ENCODE data around the gene KCTD21. TPM values are rescaled to one million over a fixed set of nuclear protein-coding genes. Genes with fewer than 3 reads are reported as not detected.

KCTD21 gene
- total and polyA plus RNA-seq, 2 of the 4 experiments (the other 2 are of a cell fraction), result 12.2 to 12.5 TPM

DNA sequence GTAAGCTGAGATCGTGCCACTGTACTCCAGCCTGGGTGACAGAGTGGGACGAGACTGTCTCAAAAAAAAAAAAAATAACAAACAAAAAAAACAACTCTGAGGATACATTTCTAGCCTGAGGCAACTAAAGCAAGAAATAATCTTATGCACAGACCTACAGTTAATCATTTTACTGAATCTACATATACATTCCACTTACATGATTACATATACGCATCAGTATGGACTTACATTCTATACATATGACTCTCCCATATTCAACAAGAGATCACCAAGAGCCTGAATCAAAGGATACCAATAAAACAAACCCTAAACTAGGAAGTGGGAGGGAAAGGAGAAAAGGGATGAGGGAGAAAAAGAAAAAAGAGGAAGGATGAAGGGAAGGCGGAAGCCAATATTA, 50.1 kb downstream of the KCTD21 start (continued):
- TF ChIP-seq USF2 (IDR thresholded peaks at IDR 0.05; ENCODE audit: low read depth, low read length), result no peak
- no peak for TF ChIP-seq MAFK (IDR thresholded peaks at IDR 0.05; ENCODE audit: low read depth, low read length)

GRCh38 chr11:78132475-78132874, 56.0 kb downstream of the KCTD21 start:
- H2BK20ac ChIP-seq (ENCODE audit: low read depth, low read length), result no peak overlapping the region
- H3K79me1 ChIP-seq (ENCODE audit: low read depth in 1 of 2, low read length in 2 of 2), result peaks cover 11 to 37% of the 10 kb centered on the region in 2 experiments
- dilution Hi-C loops (cut with HindIII; ENCODE audit: low sequenced_read_pairs, unreplicated experiment), result no loop called here
- H3K36me3 ChIP-seq (ENCODE audit: control insufficient read depth, insufficient read depth, low read length), result no peaks in the 10 kb centered on the region
- H3K9me1 ChIP-seq (ENCODE audit: insufficient read depth, low read length), result peaks cover 3% of the 10 kb centered on the region; the same call in 1 of the 2 replicates
- POLR2A ChIA-PET (ENCODE audit: unreplicated experiment), result no interaction called here
- H4K5ac ChIP-seq (ENCODE audit: low read depth, low read length), result no peak overlapping the region
- no peaks in the 10 kb centered on the region for H4K20me1 ChIP-seq (ENCODE audit: insufficient read depth, low read length)
- no peaks in the 10 kb centered on the region; the same call in 1 of the 2 replicates for H3K4me1 ChIP-seq (ENCODE audit: control insufficient read depth, insufficient read depth, low read length)
- H4K91ac ChIP-seq (ENCODE audit: insufficient read depth, low read depth, low read length), result no peak overlapping the region
- no peak overlapping the region for H3K56ac ChIP-seq (ENCODE audit: extremely low read depth, insufficient read depth, low read length)
- no peak overlapping the region for H2BK5ac ChIP-seq (ENCODE audit: low read depth, low read length, poor library complexity, severe bottlenecking)
- no peak overlapping the region for H2AK9ac ChIP-seq (replicated peaks; ENCODE audit: low read depth, low read length, poor library complexity)
- H3K9ac ChIP-seq (ENCODE audit: low read depth, low read length), result no peak overlapping the region
- WGBS, 2 experiments (ENCODE audit: extremely low coverage in 2 of 2, insufficient read length in 1 of 2), result 33% methylated on average over 1 of the region's 2 CpGs; no CpG with 5 or more reads in 1 of the 2 experiments
- no peak overlapping the region for H3K4me3 ChIP-seq (ENCODE audit: insufficient read depth, low read depth, low read length)
- ATAC-seq (ENCODE audit: low read depth) (no peak), DNase-seq (no peak)
- no peak overlapping the region for H3K27ac ChIP-seq (ENCODE audit: insufficient read depth, low read length)
- no TSS peak for BruUV-seq (replicated peaks)
- H2BK15ac ChIP-seq (ENCODE audit: low read depth, low read length), result no peak overlapping the region
- no peaks in the 10 kb centered on the region for H3K9me3 ChIP-seq (ENCODE audit: control insufficient read depth, insufficient read depth, low read length)
- in situ Hi-C loops (cut with MboI; ENCODE audit: low sequenced_read_pairs), result loop anchor here (10.0 kb wide), 1 partner anchor 282 kb away; the partner anchor contains the start of gene GAB2
- H2BK120ac ChIP-seq (ENCODE audit: low read depth, low read length), result no peak overlapping the region
- H3K23ac ChIP-seq (ENCODE audit: low read depth, low read length), result 0 out of 2 replicates have a peak overlapping the region, but pooled peaks have one; percentile 24
- H3K4me2 ChIP-seq (ENCODE audit: low read depth, low read length), result no peak overlapping the region
- no peak overlapping the region for H3K14ac ChIP-seq (replicated peaks; ENCODE audit: low read depth, low read length)
- intact Hi-C loops (cut with micrococcal nuclease), result no loop called here
- no peak overlapping the region for H3K18ac ChIP-seq (ENCODE audit: low read depth, low read length)
- no peak overlapping the region for H2AK5ac ChIP-seq (ENCODE audit: low read depth, low read length)
- CTCF ChIA-PET, result interaction anchor here (0.7 kb wide), 1 partner anchor 43 kb away, joined by 5 read pairs; no protein-coding TSS in a partner anchor
- no peaks in the 10 kb centered on the region for H3K27me3 ChIP-seq (ENCODE audit: control insufficient read depth, insufficient read depth, low read length)
- no peak overlapping the region for H2AFZ ChIP-seq (replicated peaks; ENCODE audit: low read length, poor library complexity)
- no peak overlapping the region for H4K8ac ChIP-seq (ENCODE audit: low read depth in 2 of 2, low read length in 2 of 2)
- H3K4ac ChIP-seq (ENCODE audit: low read depth, low read length), result no peak overlapping the region
- TF ChIP-seq RCOR1 (IDR thresholded peaks at IDR 0.05; ENCODE audit: insufficient replicate concordance, low read length) (no peak), ELK1 (IDR thresholded peaks at IDR 0.05; ENCODE audit: borderline replicate concordance, low read depth, low read length) (no peak), RFX5 (IDR thresholded peaks at IDR 0.05; ENCODE audit: low read depth, low read length) (no peak), SMC3 (IDR thresholded peaks at IDR 0.05; ENCODE audit: low read depth, low read length) (no peak), MAZ (IDR thresholded peaks at IDR 0.05; ENCODE audit: borderline replicate concordance, low read depth, low read length) (no peak), USF2 (IDR thresholded peaks at IDR 0.05; ENCODE audit: low read depth, low read length) (no peak), FOS (IDR thresholded peaks at IDR 0.05; ENCODE audit: low read depth, low read length) (no peak), CHD1 (IDR thresholded peaks at IDR 0.05; ENCODE audit: low read depth, low read length) (no peak), BHLHE40 (IDR thresholded peaks at IDR 0.05; ENCODE audit: low read depth, low read length) (no peak), POLR2A (IDR thresholded peaks at IDR 0.05; ENCODE audit: low read depth, low read length) (no peak)
- TF ChIP-seq, protein P1, sequence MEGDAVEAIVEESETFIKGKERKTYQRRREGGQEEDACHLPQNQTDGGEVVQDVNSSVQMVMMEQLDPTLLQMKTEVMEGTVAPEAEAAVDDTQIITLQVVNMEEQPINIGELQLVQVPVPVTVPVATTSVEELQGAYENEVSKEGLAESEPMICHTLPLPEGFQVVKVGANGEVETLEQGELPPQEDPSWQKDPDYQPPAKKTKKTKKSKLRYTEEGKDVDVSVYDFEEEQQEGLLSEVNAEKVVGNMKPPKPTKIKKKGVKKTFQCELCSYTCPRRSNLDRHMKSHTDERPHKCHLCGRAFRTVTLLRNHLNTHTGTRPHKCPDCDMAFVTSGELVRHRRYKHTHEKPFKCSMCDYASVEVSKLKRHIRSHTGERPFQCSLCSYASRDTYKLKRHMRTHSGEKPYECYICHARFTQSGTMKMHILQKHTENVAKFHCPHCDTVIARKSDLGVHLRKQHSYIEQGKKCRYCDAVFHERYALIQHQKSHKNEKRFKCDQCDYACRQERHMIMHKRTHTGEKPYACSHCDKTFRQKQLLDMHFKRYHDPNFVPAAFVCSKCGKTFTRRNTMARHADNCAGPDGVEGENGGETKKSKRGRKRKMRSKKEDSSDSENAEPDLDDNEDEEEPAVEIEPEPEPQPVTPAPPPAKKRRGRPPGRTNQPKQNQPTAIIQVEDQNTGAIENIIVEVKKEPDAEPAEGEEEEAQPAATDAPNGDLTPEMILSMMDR (conservative IDR thresholded peaks at IDR 0.05; ENCODE audit: low read depth, low read length), result no peak
